Measurements from ENCODE around the gene SHISA7. TPM values are rescaled to one million over a fixed set of nuclear protein-coding genes. Genes with fewer than 3 reads are reported as not detected.
"Not testable (repeated sequence)": the region's sequence is repeated elsewhere in the genome, so short reads cannot be mapped to it uniquely, and the experiment has no call there.

Gene SHISA7
- total RNA-seq, 1 donor from 2014 or later, result not detected

DNA sequence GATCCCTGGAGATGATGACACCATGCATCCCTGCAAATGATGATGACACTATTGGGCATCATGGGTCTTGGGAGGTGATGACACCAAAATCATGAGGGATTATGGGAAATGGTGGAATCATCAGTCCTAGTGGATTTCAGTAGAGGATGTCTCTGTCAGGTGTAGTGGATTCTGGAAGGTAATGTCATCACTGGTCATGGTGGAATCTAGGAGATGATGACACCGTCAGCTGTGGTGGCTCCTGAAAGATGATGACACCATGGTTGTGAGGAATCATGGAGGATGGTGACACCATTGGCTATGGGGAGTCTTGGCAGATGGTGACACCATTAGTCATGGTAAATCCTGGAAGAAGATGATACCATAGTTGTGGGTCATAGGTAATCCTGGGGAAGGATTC, 11.9 kb downstream of the SHISA7 start:
- no peaks in the 10 kb centered on the region for H3K27me3 ChIP-seq (ENCODE audit: control insufficient read depth, insufficient read depth, low read length)
- TF ChIP-seq, protein P1, sequence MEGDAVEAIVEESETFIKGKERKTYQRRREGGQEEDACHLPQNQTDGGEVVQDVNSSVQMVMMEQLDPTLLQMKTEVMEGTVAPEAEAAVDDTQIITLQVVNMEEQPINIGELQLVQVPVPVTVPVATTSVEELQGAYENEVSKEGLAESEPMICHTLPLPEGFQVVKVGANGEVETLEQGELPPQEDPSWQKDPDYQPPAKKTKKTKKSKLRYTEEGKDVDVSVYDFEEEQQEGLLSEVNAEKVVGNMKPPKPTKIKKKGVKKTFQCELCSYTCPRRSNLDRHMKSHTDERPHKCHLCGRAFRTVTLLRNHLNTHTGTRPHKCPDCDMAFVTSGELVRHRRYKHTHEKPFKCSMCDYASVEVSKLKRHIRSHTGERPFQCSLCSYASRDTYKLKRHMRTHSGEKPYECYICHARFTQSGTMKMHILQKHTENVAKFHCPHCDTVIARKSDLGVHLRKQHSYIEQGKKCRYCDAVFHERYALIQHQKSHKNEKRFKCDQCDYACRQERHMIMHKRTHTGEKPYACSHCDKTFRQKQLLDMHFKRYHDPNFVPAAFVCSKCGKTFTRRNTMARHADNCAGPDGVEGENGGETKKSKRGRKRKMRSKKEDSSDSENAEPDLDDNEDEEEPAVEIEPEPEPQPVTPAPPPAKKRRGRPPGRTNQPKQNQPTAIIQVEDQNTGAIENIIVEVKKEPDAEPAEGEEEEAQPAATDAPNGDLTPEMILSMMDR (IDR thresholded peaks at IDR 0.05; ENCODE audit: insufficient read depth, low read length, severe bottlenecking), result no peak
- no peak for FAIRE-seq
- H3K4me3 ChIP-seq (ENCODE audit: low read depth, low read length), result no peak overlapping the region
- H3K36me3 ChIP-seq (ENCODE audit: control insufficient read depth, insufficient read depth, low read length), result no peaks in the 10 kb centered on the region
- no peak for DNase-seq (ENCODE audit: low read depth)

DNA sequence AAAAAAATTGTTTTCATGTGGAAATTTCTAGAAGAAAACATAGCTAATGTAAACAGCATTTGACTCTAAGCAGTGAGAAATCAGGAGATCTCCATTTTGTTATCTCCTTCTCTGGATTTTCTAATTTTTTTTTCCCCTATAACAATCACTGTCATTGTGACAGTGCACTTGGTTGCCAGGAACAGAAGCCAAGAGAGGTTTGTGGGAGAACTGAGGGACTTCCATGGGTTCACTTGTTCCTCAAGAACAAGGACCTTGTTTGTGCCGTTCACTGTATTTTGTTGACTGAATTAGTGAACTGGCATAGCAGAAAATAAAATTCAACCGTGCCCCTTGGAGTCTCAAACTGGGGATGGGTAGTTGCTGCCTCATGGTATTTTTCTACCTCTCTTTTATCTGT, 17.1 kb downstream of the SHISA7 start:
- DNase-seq (ENCODE audit: low read depth) (no peak), FAIRE-seq (no peak)
- Histone ChIP-seq H3K27me3 (ENCODE audit: control insufficient read depth, insufficient read depth, low read length) (no peaks in the 10 kb centered on the region), H3K4me3 (ENCODE audit: low read depth, low read length) (no peak overlapping the region), H3K36me3 (ENCODE audit: control insufficient read depth, insufficient read depth, low read length) (no peaks in the 10 kb centered on the region)
- TF ChIP-seq, protein P1 (IDR thresholded peaks at IDR 0.05; ENCODE audit: insufficient read depth, low read length, severe bottlenecking), result no peak

DNA sequence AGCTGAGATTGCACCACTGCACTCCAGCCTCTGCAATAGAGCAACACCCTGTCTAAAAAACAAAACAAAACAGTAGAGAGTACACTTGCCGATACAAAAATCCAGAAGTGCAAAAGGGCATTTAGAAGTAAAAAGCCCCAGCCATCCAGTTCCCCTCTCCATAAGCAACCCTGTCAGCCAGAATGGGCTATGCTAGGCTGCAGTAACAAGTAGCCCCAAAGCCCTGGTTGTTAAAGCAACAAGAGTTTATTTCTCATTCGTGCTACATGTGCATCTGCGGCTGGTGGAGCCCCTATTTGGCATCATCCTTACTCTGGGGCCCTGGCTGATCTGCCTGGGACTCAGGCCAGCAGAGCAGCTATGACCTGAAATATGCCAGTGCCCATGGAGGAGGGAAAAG, 18.6 kb downstream of the SHISA7 start:
- DNase-seq (ENCODE audit: low read depth), result no peak
- no peak for FAIRE-seq
- TF ChIP-seq, protein P1 (IDR thresholded peaks at IDR 0.05; ENCODE audit: insufficient read depth, low read length, severe bottlenecking), result no peak
- Histone ChIP-seq H3K27me3 (ENCODE audit: control insufficient read depth, insufficient read depth, low read length) (no peaks in the 10 kb centered on the region), H3K4me3 (ENCODE audit: low read depth, low read length) (no peak overlapping the region), H3K36me3 (ENCODE audit: control insufficient read depth, insufficient read depth, low read length) (no peaks in the 10 kb centered on the region)

DNA sequence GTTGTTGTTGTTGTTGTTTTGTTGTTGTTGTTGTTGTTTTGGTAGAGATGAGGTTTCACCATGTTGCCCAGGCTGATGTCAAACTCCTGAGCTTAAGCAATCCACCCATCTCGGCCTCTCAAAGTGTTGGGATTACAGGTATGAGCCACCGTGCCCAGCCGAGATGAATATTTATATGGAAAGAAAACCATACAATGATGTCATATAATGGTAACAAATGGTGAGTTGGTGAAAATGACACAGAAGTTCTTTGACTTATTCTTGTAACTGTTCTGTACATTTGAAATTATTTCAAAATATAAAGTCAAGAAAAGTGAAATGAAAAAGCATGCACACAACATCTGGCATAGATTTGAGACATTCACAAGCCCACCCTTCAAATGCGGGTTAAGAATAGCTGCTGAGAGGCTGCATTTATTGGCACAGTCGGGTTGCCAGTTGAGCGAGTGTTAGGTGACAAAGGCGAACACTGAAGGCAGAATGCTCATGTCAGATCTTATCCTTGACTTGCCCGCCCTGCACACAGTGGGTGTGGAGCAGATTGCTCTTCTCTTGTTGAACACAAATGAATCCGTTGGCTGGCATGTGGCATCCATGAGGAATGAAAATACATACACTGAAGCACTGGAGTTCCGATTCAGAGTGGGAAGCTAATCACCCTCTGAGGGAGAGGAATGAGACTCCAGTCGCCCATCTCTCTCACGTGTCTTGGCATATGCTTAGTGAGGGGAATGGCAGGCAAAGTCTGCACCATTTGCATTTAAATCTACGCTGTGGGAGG, 19.7 kb downstream of the SHISA7 start:
- TF ChIP-seq, protein P1 (IDR thresholded peaks at IDR 0.05; ENCODE audit: insufficient read depth, low read length, severe bottlenecking), result no peak
- no peak for FAIRE-seq

DNA sequence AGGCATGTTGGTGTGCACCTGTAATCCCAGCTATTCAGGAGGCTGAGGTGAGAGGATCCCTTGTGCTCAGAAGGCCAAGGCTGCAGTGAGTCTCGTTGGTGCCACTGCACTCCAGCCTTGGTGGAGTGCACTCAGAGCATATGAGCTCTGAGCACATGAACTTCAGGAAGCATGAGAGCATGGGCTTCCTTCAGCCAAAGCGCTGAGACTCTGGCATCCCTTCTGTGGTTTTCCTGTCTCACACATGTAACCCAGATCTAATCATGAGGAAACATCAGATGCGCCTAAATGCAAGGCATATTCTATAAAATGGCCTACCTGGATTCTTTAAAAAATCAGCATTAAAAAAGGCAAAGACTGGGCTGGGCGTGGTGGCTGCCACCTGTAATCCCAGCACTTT, 21.8 kb downstream of the SHISA7 start:
- not testable (repeated sequence) for H3K27me3 ChIP-seq (ENCODE audit: control insufficient read depth, insufficient read depth, low read length); DNase-seq (ENCODE audit: low read depth); H3K36me3 ChIP-seq (ENCODE audit: control insufficient read depth, insufficient read depth, low read length); H3K4me3 ChIP-seq (ENCODE audit: low read depth, low read length); FAIRE-seq

More for the DNA sequence above, 19.7 kb downstream of the SHISA7 start:
- Histone ChIP-seq H3K27me3 (ENCODE audit: control insufficient read depth, insufficient read depth, low read length) (no peaks in the 10 kb centered on the region), H3K36me3 (ENCODE audit: control insufficient read depth, insufficient read depth, low read length) (no peaks in the 10 kb centered on the region), H3K4me3 (ENCODE audit: low read depth, low read length) (no peak overlapping the region)
- DNase-seq (ENCODE audit: low read depth), result no peak

DNA sequence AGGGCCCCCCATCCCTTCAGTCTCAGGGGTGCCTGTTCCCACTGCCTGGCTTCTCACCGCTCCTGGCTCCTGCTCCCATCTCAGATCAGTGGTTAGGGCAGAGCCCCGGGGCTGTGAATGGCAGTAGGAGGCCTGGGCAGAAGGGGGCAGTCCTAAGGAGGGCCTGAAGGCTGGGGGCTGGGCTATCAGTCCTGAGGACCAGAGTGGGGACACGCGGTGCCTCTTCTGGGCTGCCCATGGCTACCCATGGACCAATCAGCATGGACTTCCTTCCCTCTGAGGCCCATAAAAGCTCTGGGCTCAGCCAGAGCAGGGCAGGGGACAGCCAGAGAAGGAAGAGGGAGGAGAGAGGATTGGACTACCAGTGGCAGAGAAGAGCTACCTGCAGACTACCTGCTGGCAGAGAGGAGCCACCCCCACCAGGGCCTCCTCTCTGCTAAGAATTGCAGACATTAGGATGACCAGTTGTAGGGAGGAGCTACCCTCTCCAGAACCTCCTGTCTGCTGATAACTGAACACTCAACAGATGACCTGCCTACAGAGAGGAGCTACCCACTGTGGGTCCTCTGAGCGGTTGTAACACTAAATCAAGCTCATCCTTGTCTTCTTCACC, 23.4 kb downstream of the SHISA7 start:
- FAIRE-seq, result no peak
- TF ChIP-seq, protein P1 (IDR thresholded peaks at IDR 0.05; ENCODE audit: insufficient read depth, low read length, severe bottlenecking), result no peak
- no peaks in the 10 kb centered on the region for H3K36me3 ChIP-seq (ENCODE audit: control insufficient read depth, insufficient read depth, low read length)
- DNase-seq (ENCODE audit: low read depth), result no peak
- no peaks in the 10 kb centered on the region for H3K27me3 ChIP-seq (ENCODE audit: control insufficient read depth, insufficient read depth, low read length)
- no peak overlapping the region for H3K4me3 ChIP-seq (ENCODE audit: low read depth, low read length)
